Mesendoderm (in vitro differentiated cells): Measurements from ENCODE around the gene DYNC1LI2.

Source experiments
- DNase-seq: peaks from one replicate; pipeline ENCODE4 v3.0.0; 2013
- H2AK5ac ChIP-seq: 2 replicates; pipeline ENCODE4 v1.6.1; 2013; ENCODE audit warnings: low read length, inconsistent platforms
- H2BK120ac ChIP-seq: 2 replicates; pipeline ENCODE4 v1.6.1; 2013; ENCODE audit warnings: low read depth, mild to moderate bottlenecking, low read length, moderate library complexity, mixed read lengths
- H2BK15ac ChIP-seq: replicated peaks from 2 replicates; pipeline ENCODE4 v1.6.1; 2013; ENCODE audit warnings: low read depth, mild to moderate bottlenecking, moderate library complexity
- H2BK5ac ChIP-seq: 2 replicates; pipeline ENCODE4 v1.6.1; 2013; ENCODE audit warnings: low read length, inconsistent platforms
- H3K18ac ChIP-seq: 2 replicates; pipeline ENCODE4 v1.6.1; 2013; ENCODE audit warnings: mild to moderate bottlenecking, low read length, mixed read lengths
- H3K23ac ChIP-seq: one replicate; pipeline ENCODE4 v1.6.1; 2013; ENCODE audit warnings: low read length
- H3K27ac ChIP-seq: 2 replicates; pipeline ENCODE4 v1.5.1; 2013; ENCODE audit warnings: low read depth, mild to moderate bottlenecking, inconsistent platforms, low read length, moderate library complexity
- H3K27me3 ChIP-seq: 2 replicates; pipeline ENCODE4 v1.6.1; 2013; ENCODE audit warnings: low read length, control low read depth, mild to moderate bottlenecking, inconsistent platforms; ENCODE audit not compliant: insufficient read depth, poor library complexity
- H3K36me3 ChIP-seq: 2 replicates; pipeline ENCODE4 v1.6.1; 2013; ENCODE audit warnings: low read length, inconsistent platforms; ENCODE audit not compliant: control insufficient read depth, insufficient read depth
- H3K4ac ChIP-seq: one replicate; pipeline ENCODE4 v1.6.1; 2013; ENCODE audit warnings: low read depth, mild to moderate bottlenecking, low read length, moderate library complexity
- H3K4me1 ChIP-seq: 2 replicates; pipeline ENCODE4 v1.6.1; 2013; ENCODE audit warnings: low read depth, low read length, inconsistent platforms; ENCODE audit not compliant: control insufficient read depth
- H3K4me2 ChIP-seq: 2 replicates; pipeline ENCODE4 v1.6.1; 2013; ENCODE audit warnings: low read length
- H3K4me3 ChIP-seq: 2 replicates; pipeline ENCODE4 v1.5.1; 2013; ENCODE audit warnings: mild to moderate bottlenecking, low read length
- H3K56ac ChIP-seq: one replicate; pipeline ENCODE4 v1.6.1; 2013; ENCODE audit warnings: low read length
- H3K79me1 ChIP-seq: 2 replicates; pipeline ENCODE4 v1.6.1; 2013; ENCODE audit warnings: low read length, inconsistent platforms
- H3K79me2 ChIP-seq: 2 replicates; pipeline ENCODE4 v1.6.1; 2013; ENCODE audit warnings: mild to moderate bottlenecking, low read length; ENCODE audit not compliant: control insufficient read depth, insufficient read depth
- H3K9ac ChIP-seq: 2 replicates; pipeline ENCODE4 v1.6.1; 2013; ENCODE audit warnings: low read length, inconsistent platforms
- H4K5ac ChIP-seq: one replicate; pipeline ENCODE4 v1.6.1; 2013; ENCODE audit warnings: low read length
- H4K8ac ChIP-seq: one replicate; pipeline ENCODE4 v1.6.1; 2013; ENCODE audit warnings: low read depth, mild to moderate bottlenecking, control low read depth, low read length, moderate library complexity
- WGBS: extraction: QIAGEN DNeasy Blood & Tissue Kit; methylation state at CpG from one replicate; pipeline ENCODE4 v1.1.7; 2013; ENCODE audit warnings: low lambda C conversion rate, missing lambda C conversion rate; ENCODE audit not compliant: insufficient coverage; ENCODE audit errors: extremely low coverage; 5-methylcytosine and 5-hydroxymethylcytosine counted together

The DYNC1LI2 gene

DNA sequence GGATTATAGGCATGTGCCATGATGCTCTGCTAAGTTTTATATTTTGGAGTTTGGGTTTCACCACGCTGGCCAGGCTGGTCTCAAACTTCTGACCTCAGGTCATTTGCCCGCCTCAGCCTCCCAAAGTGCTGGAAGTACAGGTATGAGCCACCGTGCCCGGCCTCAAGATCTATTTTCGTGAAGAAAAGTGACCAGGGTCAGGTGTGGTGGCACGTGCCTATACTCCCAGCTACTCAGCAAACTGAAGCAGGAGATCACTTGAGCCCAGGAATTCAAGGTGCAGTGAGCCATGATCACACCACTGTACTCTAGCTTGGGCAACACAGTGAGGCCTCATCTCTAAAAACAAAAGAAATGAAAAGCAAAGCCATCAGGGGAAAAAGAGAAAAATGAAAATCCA lies 73.6 kb downstream of the DYNC1LI2 start:
- no peaks in the 10 kb centered on the region for H3K36me3 ChIP-seq
- no peak overlapping the region for H3K56ac ChIP-seq
- no peak overlapping the region for H4K8ac ChIP-seq
- no peak for DNase-seq
- no peaks in the 10 kb centered on the region for H3K4me1 ChIP-seq
- no peak overlapping the region for H3K27ac ChIP-seq
- no peak overlapping the region for H2BK120ac ChIP-seq
- no peak overlapping the region for H2BK5ac ChIP-seq
- H3K79me1 ChIP-seq = peaks cover 5% of the 10 kb centered on the region
- no peak overlapping the region for H3K4ac ChIP-seq
- no peak overlapping the region for H3K4me3 ChIP-seq
- H3K27me3 ChIP-seq = no peaks in the 10 kb centered on the region
- H3K4me2 ChIP-seq = no peak overlapping the region
- WGBS = no CpG with 5 or more reads among the region's 6 CpGs
- no peak overlapping the region for H3K23ac ChIP-seq
- H4K5ac ChIP-seq = no peak overlapping the region
- no peak overlapping the region for H3K9ac ChIP-seq
- H3K18ac ChIP-seq = no peak overlapping the region
- no peak overlapping the region for H2AK5ac ChIP-seq
- no peak overlapping the region for H2BK15ac ChIP-seq
- no peaks in the 10 kb centered on the region for H3K79me2 ChIP-seq

DNA sequence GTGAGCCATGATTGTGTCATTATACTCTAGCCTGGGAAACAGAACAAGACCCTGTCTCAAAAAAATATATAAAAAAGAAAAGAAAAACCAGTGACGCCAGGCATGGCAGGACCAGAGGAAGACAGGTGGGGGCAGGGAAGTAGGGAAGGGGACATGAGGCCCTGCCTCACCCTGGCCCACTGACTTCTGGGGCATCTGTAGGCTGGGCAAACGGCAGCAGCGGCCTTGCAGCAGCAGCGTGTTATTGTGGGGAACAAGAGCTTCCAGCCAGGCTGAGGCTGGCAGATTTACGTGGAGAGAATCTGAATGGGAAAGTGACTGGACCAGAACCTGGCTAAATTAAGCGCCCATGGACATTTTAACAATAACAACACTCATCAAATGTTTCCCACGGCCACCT lies 74.2 kb downstream of the DYNC1LI2 start:
- no peak overlapping the region for H3K4ac ChIP-seq
- no peaks in the 10 kb centered on the region for H3K36me3 ChIP-seq
- H3K79me1 ChIP-seq = peaks cover 5% of the 10 kb centered on the region
- H2AK5ac ChIP-seq = no peak overlapping the region
- no peak overlapping the region for H3K23ac ChIP-seq
- no peak overlapping the region for H4K8ac ChIP-seq
- H3K79me2 ChIP-seq = no peaks in the 10 kb centered on the region
- H4K5ac ChIP-seq = no peak overlapping the region
- no peak overlapping the region for H2BK15ac ChIP-seq
- H3K18ac ChIP-seq = no peak overlapping the region
- no peaks in the 10 kb centered on the region for H3K27me3 ChIP-seq
- H3K4me3 ChIP-seq = no peak overlapping the region
- H2BK120ac ChIP-seq = no peak overlapping the region
- no peak for DNase-seq
- no peaks in the 10 kb centered on the region for H3K4me1 ChIP-seq
- no peak overlapping the region for H3K56ac ChIP-seq
- H3K4me2 ChIP-seq = no peak overlapping the region
- WGBS = no CpG with 5 or more reads among the region's 7 CpGs
- H3K27ac ChIP-seq = no peak overlapping the region
- no peak overlapping the region for H2BK5ac ChIP-seq
- H3K9ac ChIP-seq = no peak overlapping the region

DNA sequence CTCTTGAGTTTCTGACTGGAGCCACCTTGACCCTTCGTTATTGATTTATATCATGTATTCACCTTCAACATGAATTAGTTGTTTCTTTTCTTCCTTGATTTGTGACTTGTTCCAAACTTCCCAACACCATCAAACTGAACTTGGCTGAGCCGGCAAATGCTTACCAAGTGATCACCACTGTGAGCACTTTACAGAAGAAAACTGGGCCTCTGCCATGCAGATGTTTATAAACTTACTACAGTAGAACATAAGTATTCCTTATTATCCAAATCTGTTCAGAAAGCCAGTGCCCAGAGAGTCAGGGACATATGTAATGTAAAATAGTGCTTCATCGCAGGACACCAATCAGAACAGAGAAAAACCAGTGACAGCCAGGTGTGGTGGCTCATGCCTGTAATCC lies 74.8 kb downstream of the DYNC1LI2 start:
- Histone ChIP-seq H3K56ac (no peak overlapping the region), H4K8ac (no peak overlapping the region), H3K4me1 (no peaks in the 10 kb centered on the region), H3K27me3 (no peaks in the 10 kb centered on the region), H3K4ac (no peak overlapping the region), H3K79me1 (peaks cover 3% of the 10 kb centered on the region), H2BK15ac (no peak overlapping the region), H3K4me2 (no peak overlapping the region), H2BK120ac (no peak overlapping the region), H3K9ac (no peak overlapping the region), H3K27ac (no peak overlapping the region), H2BK5ac (no peak overlapping the region), H3K4me3 (no peak overlapping the region), H3K18ac (no peak overlapping the region), H3K23ac (no peak overlapping the region), H2AK5ac (no peak overlapping the region), H4K5ac (no peak overlapping the region), H3K79me2 (no peaks in the 10 kb centered on the region), H3K36me3 (no peaks in the 10 kb centered on the region)
- WGBS = no CpG with 5 or more reads among the region's 3 CpGs
- no peak for DNase-seq

DNA sequence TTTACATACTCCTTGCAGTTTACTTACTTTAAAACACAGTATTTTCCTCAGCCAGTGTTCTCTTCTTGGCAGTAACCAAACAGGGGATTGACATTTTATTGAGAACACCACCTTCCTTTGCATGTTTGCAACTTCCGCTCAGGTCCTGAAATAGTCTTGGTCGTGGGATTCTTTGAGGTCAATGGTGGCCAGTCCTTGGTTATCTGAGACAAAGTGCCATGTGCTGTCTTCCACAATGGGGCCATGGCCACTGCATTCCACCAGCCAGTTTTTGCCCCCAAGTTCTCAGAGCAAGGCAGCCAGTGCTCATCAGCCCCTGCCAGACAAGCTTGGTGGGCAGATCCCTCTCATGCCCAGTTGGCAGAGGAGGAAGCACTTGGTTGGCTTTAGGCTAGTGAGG lies 77.7 kb downstream of the DYNC1LI2 start:
- no peak overlapping the region for H3K23ac ChIP-seq
- no peaks in the 10 kb centered on the region for H3K4me1 ChIP-seq
- H4K5ac ChIP-seq = no peak overlapping the region
- H3K4me2 ChIP-seq = no peak overlapping the region
- H2BK5ac ChIP-seq = no peak overlapping the region
- H2BK15ac ChIP-seq = no peak overlapping the region
- H3K79me1 ChIP-seq = peaks cover 2% of the 10 kb centered on the region
- H3K4me3 ChIP-seq = no peak overlapping the region
- H3K4ac ChIP-seq = no peak overlapping the region
- H3K27ac ChIP-seq = no peak overlapping the region
- H3K27me3 ChIP-seq = no peaks in the 10 kb centered on the region
- no peaks in the 10 kb centered on the region for H3K79me2 ChIP-seq
- WGBS = no CpG with 5 or more reads among the region's 2 CpGs
- no peak overlapping the region for H2BK120ac ChIP-seq
- no peak overlapping the region for H4K8ac ChIP-seq
- H2AK5ac ChIP-seq = no peak overlapping the region
- no peak for DNase-seq
- H3K36me3 ChIP-seq = no peaks in the 10 kb centered on the region
- no peak overlapping the region for H3K56ac ChIP-seq
- no peak overlapping the region for H3K18ac ChIP-seq
- no peak overlapping the region for H3K9ac ChIP-seq
